SH-SY5Y (cell line): ENCODE measurements around the gene M1AP.

Experiments used
- GATA2 ChIP-seq: IDR thresholded peaks from 2 replicates; pipeline ENCODE4 v1.6.1; 2011; ENCODE audit warnings: mild to moderate bottlenecking, low read depth, low read length
- GATA3 ChIP-seq: IDR thresholded peaks from 2 replicates; pipeline ENCODE4 v1.6.1; 2011; ENCODE audit warnings: low read depth, mild to moderate bottlenecking, low read length, moderate library complexity

DNA sequence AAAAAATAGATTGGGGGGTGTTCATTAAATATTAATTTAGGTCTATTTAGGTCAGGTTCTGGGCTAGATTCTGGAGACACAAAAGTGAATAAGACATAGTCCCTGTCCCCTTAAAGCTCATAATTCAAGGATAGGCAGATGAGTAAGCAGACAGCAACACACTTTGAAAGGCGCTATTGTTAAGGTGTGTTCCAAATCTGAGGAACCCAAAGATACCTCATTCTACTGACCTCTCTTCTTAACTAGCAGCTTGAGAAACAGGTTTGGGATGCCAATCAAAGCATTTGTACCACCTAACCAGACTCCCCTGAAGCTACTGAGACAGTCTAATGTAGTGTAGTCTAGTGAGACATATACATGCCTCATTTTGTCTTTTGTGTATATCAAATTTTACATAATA, 40.8 kb upstream of the M1AP start:
- TF ChIP-seq GATA2 (no peak), GATA3 (no peak)
